HG03139 (cell line): ENCODE measurements around the gene SCD5.
"Not testable (repeated sequence)": the region's sequence is repeated elsewhere in the genome, so short reads cannot be mapped to it uniquely, and the experiment has no call there.

Source experiments
- ATAC-seq: cut with Tn5 transposase; IDR thresholded peaks from one replicate; pipeline ENCODE4 v1.9.1; 2021; ENCODE audit not compliant: unreplicated experiment

Gene SCD5

GRCh38 chr4:82798168-82799005 lies at the start of gene SCD5:
SCD5 (minus strand) TSS chr4:82798796; CDS start chr4:82798537, 259 bp downstream.
- peak; percentile 73 for ATAC-seq

- no peak for ATAC-seq
Measured at GRCh38 chr4:82842593-82842992, 44.0 kb upstream of the SCD5 start.

- no peak for ATAC-seq
Measured at GRCh38 chr4:82839624-82840023, 41.0 kb upstream of the SCD5 start.

GRCh38 chr4:82833696-82834313 lies 35.2 kb upstream of the SCD5 start:
- no peak for ATAC-seq

- ATAC-seq = not testable (repeated sequence)
Measured at GRCh38 chr4:82833060-82833459, 34.5 kb upstream of the SCD5 start.

DNA sequence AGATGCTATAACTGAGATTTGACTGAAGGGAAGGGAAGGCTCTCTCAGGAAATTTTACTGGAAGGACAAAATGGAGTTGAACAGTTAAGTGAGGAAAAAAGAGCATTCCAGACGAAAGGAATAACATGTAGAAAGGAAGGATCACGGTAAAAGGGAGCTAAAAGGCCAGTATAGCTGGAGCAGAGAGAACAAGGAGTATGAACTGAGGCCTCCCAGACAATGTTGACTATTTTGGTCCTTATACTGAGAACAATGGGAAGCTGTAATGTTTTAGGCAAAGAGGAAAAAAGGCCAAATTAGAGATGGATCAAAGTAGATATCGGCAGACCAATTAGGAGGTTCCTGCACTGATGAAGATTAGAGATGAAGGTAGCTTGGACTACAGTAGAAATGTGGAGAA lies 26.8 kb upstream of the SCD5 start:
- ATAC-seq = no peak

GRCh38 chr4:82823062-82823461 lies 24.5 kb upstream of the SCD5 start:
- no peak for ATAC-seq

DNA sequence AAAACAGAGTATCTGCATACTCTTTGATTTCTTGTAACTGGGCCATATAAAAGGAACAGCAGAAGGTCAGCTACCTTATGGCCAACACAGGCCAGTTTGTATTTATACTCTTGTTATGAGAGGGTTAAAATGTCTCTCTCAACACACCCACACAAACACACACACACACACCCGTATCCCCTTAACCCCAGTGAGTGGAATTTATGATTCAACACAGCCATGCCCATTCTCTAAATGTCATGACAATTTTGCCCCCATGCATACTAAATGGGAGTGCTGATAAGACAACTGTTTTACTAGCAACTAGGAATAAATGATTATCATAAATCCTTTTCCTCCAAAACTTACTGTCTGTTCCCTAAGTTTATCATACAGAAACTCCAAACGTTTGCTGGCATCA lies 22.1 kb upstream of the SCD5 start:
- ATAC-seq = no peak

DNA sequence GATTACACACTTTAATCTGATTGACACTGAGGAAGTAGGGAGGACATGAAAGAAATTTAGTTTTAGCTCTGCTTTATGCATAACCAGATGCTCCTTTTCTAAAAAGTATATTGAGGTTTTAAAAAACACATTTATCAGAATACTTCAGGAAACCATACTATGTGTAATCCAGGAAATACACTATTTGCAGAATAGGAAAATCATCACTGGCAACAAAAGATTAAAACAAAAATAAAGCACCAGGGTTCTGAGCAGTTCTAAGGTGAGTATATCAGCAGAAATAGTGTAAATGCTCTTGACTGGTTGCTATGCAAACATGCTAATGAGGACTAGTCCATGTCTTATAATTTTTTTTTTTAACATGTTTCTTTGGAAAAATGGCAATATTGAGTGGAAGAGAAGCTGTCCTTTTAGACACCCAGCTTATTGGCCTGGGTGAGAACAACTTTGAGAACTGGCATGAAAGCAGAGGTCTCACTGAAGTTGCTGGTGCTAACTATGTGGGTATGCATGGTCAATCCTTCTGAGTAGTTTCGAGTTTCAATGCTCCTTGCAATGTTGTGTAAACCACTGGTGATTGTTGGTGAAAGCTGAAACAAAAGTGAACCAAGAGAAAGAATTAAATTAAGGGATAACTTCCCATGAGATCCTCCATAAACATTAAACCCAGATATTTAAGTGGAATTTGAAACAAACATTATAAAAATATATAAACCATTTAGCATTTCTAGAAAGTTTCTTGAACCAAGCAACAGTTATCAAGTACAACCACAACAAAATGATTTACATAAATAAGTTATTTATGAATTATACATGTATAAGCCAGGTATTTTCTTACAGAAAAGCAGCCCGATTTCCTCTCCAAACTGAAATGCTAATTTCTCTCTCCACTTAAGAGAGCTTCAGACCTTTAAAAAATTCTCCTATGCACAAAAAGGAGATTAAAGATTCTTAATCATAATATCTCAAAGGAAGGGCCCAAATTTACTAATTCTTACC lies 20.4 kb upstream of the SCD5 start:
- peak; percentile 77 for ATAC-seq

DNA sequence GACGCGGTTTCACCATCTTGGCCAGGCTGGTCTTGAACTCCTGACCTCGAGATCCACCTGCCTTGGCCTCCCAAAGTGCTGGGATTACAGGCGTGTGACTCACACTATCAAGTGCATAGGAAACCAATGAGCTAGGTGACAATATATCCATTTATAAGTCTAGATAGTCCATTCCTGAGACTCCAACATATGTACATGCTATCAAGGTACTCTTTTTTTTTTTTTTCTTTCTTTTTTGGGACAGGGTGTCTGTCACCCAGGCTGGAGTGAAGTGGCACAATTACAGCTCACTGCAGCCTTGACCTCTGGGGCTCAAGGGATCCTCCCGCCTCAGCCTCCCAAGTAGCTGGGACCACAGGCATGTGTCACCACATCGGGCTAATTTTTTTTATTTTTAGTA lies 18.3 kb upstream of the SCD5 start:
- not testable (repeated sequence) for ATAC-seq

DNA sequence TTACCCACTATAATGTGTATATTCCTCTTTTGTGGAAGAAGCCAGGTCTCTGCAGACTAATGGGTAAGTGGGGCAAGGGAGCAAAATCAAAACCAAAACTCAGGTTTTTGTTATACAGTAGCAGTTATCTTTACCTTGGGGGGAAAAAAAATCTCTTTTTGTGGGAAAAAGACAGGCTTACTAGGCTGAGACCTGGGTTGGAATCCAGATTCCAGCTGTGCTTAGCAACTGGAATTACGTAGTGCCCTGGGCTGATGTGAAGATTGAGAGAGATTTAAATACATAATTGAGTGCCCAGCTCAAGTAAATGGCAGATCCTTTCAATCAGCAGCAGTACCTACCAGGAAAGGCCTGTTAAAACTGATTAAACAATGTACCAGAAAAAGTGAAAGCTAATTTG lies 15.4 kb upstream of the SCD5 start:
- ATAC-seq = no peak

GRCh38 chr4:82811838-82812341 lies 13.3 kb upstream of the SCD5 start:
- no peak for ATAC-seq

- no peak for ATAC-seq
Measured at GRCh38 chr4:82811392-82811791, 12.8 kb upstream of the SCD5 start.

DNA sequence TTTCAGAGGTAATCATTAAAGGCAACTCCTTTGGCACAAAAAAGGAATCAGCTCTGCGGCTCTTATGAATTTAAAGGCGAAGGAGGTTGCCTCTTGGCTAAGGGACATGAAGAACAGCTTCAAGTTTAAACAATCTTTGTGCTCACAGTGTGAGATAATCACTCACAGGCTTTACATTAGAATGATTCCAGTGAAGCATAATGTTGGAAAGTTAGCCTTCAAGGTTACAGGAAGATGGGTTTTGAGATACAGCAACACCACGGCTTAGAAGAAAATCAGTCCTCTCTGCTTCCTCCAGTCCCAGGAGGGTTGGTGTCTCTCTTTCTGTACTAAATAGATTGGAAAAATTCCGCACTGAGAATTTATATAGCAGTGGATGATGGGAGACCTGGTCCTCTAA lies 11.6 kb upstream of the SCD5 start:
- ATAC-seq = no peak

DNA sequence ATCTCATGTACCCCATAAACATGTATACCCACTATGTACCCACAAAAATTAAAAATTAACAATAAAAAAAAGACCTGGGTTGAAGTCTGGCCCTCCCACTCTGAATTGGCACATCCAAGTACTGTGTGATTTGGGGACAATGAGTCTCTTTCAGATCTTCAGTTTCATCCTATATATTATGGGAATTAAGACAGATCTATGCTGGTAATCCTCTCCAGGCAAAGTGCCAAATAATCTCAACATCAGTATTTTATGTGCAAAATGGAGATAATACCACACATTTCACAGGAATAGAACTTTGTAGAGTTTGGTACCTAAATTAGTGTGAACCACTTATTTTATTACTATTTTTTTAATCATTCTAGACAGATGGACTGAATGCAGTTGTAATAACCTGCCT lies 11.0 kb upstream of the SCD5 start:
- no peak for ATAC-seq

DNA sequence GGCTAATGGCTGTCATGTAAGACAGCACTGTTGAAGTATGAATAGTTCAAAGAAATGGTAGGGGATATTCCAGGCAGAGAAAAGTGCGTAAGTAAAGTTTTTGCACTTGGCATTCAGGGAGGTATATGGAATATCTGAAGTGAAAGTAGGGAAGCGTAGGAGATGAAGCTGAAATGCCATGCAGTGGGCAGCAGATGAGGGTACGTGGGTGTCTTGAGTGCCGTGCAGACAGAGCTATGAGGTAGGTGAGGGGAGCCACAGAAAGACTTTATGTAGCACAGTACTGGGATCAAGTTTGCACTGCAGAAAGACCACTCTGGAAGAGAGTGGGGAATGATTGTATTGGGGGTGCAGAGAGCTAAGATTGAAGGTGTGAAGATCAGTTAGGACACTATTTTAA lies 5.2 kb upstream of the SCD5 start:
- no peak for ATAC-seq

DNA sequence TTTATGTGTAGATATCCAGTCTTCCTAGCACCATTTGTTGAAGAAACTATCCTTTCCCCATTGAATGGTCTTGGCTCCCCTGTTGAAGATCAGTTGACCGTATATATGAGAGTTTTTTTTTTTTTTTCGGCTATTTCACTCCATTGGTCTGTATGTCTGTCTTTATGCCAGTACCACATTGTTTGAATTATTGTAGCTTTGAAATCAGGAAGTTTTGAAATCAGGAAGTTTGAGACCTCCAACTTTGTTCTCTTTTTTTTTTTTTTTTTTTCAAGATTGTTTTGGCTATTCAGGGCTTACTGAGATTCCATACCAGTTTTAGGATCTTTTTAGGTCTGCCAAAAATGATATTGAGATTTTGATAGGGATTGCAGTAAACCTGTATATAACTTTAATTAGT lies 4.3 kb upstream of the SCD5 start:
- no peak for ATAC-seq

- ATAC-seq = no peak
Measured at GRCh38 chr4:82801910-82802521, 3.4 kb upstream of the SCD5 start.

DNA sequence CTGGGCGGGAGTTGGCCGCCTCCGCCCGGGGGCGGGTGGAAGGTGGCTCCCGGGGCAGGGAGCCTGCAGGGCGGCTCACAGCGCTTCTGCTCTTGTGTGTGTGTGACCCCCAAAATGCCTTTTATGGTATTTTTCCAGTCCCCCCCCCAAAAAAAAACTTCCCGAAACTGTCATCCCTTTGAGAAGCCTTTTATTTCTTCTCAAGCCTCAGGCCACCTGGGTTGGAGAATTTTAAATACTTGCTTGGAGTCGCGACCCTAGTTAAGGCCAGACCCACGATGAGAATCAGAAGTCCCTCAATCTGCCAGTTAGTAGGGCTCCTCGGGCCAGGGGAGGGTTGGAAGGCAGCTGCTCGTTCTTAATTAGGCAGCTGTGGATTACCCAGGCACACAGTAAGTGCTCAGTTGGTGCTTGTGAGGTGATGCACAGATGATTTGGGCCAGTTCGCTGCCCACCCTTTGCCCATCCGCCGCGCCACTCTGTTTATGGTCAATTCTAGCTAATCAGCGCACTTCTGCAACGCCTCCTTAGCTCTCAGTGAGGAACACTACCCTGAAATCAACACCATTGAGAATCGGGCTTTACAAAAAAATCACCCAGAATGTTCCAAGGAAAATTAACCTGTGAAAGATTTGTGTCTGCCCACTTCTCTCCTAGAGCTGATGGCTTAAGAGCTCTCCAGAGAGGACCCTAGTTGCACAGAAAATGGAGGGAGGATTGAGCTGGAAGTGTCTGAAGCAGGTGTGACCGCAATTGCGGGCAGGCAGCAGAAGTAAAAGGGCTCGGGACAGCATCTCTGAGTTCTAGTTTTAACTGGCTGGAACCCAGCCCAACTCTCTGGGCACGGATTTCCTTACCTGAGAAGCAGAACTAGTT lies 648 bp upstream of the SCD5 start:
- ATAC-seq = no peak
